RWPE2 (cell line): Measurements from ENCODE around the gene SYNE1.

Source experiments
- ATAC-seq: fragments of 200-7000 bp; cut with Tn5 transposase; 3 replicates; pipeline ENCODE4 v1.9.1; 2021; ENCODE audit warnings: low read depth
- DNase-seq: peaks from one replicate; pipeline ENCODE4 v3.0.0-alpha.2; 2020; ENCODE audit warnings: low spot score
- H3K27ac ChIP-seq: fragments of 450-650 bp; 2 replicates; pipeline ENCODE4 v1.5.1; 2017; ENCODE audit warnings: mild to moderate bottlenecking; ENCODE audit not compliant: poor library complexity, severe bottlenecking
- H3K27me3 ChIP-seq: fragments of 250-450 bp; sonication (Bioruptor Pico); 2 replicates; pipeline ENCODE4 v1.5.1; 2021; ENCODE audit warnings: mild to moderate bottlenecking, moderate library complexity; ENCODE audit not compliant: insufficient read depth, poor library complexity, severe bottlenecking
- H3K36me3 ChIP-seq: fragments of 250-450 bp; sonication (Bioruptor Pico); 2 replicates; pipeline ENCODE4 v1.5.1; 2020; ENCODE audit warnings: low read depth, mild to moderate bottlenecking, moderate library complexity
- H3K4me1 ChIP-seq: fragments of 250-450 bp; sonication (Bioruptor Pico); 2 replicates; pipeline ENCODE4 v1.5.1; 2021; ENCODE audit warnings: mild to moderate bottlenecking, moderate library complexity; ENCODE audit not compliant: insufficient read depth, poor library complexity, severe bottlenecking
- H3K4me3 ChIP-seq: fragments of 250-450 bp; sonication (Bioruptor Pico); 2 replicates; pipeline ENCODE4 v1.5.1; 2021; ENCODE audit warnings: mild to moderate bottlenecking, moderate library complexity; ENCODE audit not compliant: severe bottlenecking
- H3K9me3 ChIP-seq: fragments of 250-450 bp; sonication (Bioruptor Pico); 2 replicates; pipeline ENCODE4 v1.5.1; 2021; ENCODE audit warnings: mild to moderate bottlenecking, moderate library complexity; ENCODE audit not compliant: severe bottlenecking
- CTCF ChIP-seq: fragments of 450-650 bp; IDR thresholded peaks from one replicate; pipeline ENCODE4 v1.5.1; 2017; ENCODE audit warnings: mild to moderate bottlenecking, moderate library complexity; ENCODE audit not compliant: poor library complexity, severe bottlenecking

Gene SYNE1

GRCh38 chr6:152356016-152356415, 281.1 kb downstream of the SYNE1 start:
- Histone ChIP-seq H3K4me3 (no peak overlapping the region), H3K36me3 (peaks cover 7% of the 10 kb centered on the region; the same call in 1 of the 2 replicates), H3K27ac (no peak overlapping the region), H3K9me3 (no peaks in the 10 kb centered on the region), H3K27me3 (no peaks in the 10 kb centered on the region), H3K4me1 (peaks cover 6% of the 10 kb centered on the region)
- TF ChIP-seq CTCF, result no peak
- ATAC-seq, result peak; percentile 50; the same call in 1 of the 3 replicates
- no peak for DNase-seq

- Histone ChIP-seq H3K27me3 (no peaks in the 10 kb centered on the region), H3K36me3 (peaks cover 7% of the 10 kb centered on the region; the same call in 1 of the 2 replicates), H3K27ac (no peak overlapping the region), H3K4me3 (no peak overlapping the region), H3K9me3 (no peaks in the 10 kb centered on the region), H3K4me1 (peaks cover 6% of the 10 kb centered on the region)
- TF ChIP-seq CTCF, result no peak
- DNase-seq (no peak), ATAC-seq (no peak)
These were observed 282.0 kb downstream of the SYNE1 start for GRCh38 chr6:152355166-152355565.

DNA sequence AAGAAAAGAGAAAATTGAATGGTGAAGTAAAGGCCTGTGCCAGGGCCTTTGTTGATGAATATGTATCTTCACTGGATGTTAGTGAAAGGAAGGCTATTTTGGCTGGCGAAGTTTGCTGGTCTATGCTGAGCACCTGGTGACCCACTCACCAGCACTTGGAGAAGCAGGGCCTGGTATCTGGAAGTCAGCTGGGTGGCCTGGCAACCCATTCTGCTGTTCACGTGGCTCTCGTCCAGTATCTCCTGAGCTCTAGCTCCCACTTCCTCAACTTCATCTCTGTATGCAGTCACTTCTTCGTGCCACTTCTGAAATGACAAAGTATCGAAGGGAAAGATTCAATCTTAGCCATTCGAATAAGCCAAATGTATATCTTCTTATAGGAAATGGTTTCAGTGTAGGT, 283.7 kb downstream of the SYNE1 start:
- TF ChIP-seq CTCF, result no peak
- Histone ChIP-seq H3K4me1 (peaks cover 6% of the 10 kb centered on the region), H3K4me3 (no peak overlapping the region), H3K36me3 (peaks cover 3% of the 10 kb centered on the region), H3K27me3 (no peaks in the 10 kb centered on the region), H3K27ac (no peak overlapping the region), H3K9me3 (no peaks in the 10 kb centered on the region)
- DNase-seq (no peak), ATAC-seq (no peak)

GRCh38 chr6:152351742-152352141, 285.4 kb downstream of the SYNE1 start:
- no peaks in the 10 kb centered on the region for H3K9me3 ChIP-seq
- no peak overlapping the region for H3K27ac ChIP-seq
- H3K4me3 ChIP-seq, result no peak overlapping the region
- H3K4me1 ChIP-seq, result peaks cover 6% of the 10 kb centered on the region
- no peak for TF ChIP-seq CTCF
- H3K27me3 ChIP-seq, result no peaks in the 10 kb centered on the region
- no peak for DNase-seq
- no peak for ATAC-seq
- peaks cover 3% of the 10 kb centered on the region; the same call in 1 of the 2 replicates for H3K36me3 ChIP-seq

GRCh38 chr6:152351110-152351509, 286.1 kb downstream of the SYNE1 start:
- Histone ChIP-seq H3K27me3 (no peaks in the 10 kb centered on the region), H3K4me1 (peaks cover 6% of the 10 kb centered on the region), H3K36me3 (peaks cover 3% of the 10 kb centered on the region; the same call in 1 of the 2 replicates), H3K4me3 (no peak overlapping the region), H3K9me3 (no peaks in the 10 kb centered on the region), H3K27ac (no peak overlapping the region)
- ATAC-seq (no peak), DNase-seq (no peak)
- no peak for TF ChIP-seq CTCF
